Frontal cortex (tissue), 4 donors: ENCODE measurements around the gene OR14I1. TPM values are rescaled to one million over a fixed set of nuclear protein-coding genes. Genes with fewer than 3 reads are reported as not detected.

Experiments
- DNase-seq, 2 donors: peaks; one replicate each; pipeline ENCODE4 v3.0.0; 2012; ENCODE audit warnings: low spot score in 2 of 2
- FAIRE-seq: peaks from 2 replicates; lab custom pipeline; 2012; peaks lifted over from hg19 to GRCh38; lab: Jason Lieb, UNC
- total RNA-seq: library from RNA; depleted of rRNA; stranded (reverse); fragments of >200 nt; gene quantifications from one replicate; pipeline ENCODE4 v1.2.3, GENCODE V29; 2014
- donor health status: control.
- donor health status: control.
- donor health status: control.

OR14I1 gene
- total RNA-seq: not detected

GRCh38 chr1:248702714-248703113 is at the start of gene OR14I1:
Gene OR14I1, minus strand, starts transcription at chr1:248702766.
- FAIRE-seq (no peak), DNase-seq (no peak)

- no peak for FAIRE-seq
- DNase-seq: no peak
Measured at GRCh38 chr1:248751635-248752034, 49.1 kb upstream of the OR14I1 start.

GRCh38 chr1:248751142-248751541 is 48.6 kb upstream of the OR14I1 start:
- no peak for FAIRE-seq
- DNase-seq: no peak

- FAIRE-seq: no peak
- DNase-seq: no peak
Measured at GRCh38 chr1:248750496-248750895, 47.9 kb upstream of the OR14I1 start.

- DNase-seq (peak in 1 of 2 donors; percentile 25), FAIRE-seq (no peak)
Measured at GRCh38 chr1:248748211-248748610, 45.6 kb upstream of the OR14I1 start.

GRCh38 chr1:248740876-248741275 is 38.3 kb upstream of the OR14I1 start:
- FAIRE-seq (no peak), DNase-seq (no peak)

- no peak for FAIRE-seq
- DNase-seq: no peak
Measured at GRCh38 chr1:248739572-248740205, 37.1 kb upstream of the OR14I1 start.

GRCh38 chr1:248737457-248737856 is 34.9 kb upstream of the OR14I1 start:
- DNase-seq (no peak), FAIRE-seq (no peak)

GRCh38 chr1:248736977-248737376 is 34.4 kb upstream of the OR14I1 start:
- DNase-seq (no peak), FAIRE-seq (no peak)

GRCh38 chr1:248733566-248733965 is 31.0 kb upstream of the OR14I1 start:
- no peak for DNase-seq
- FAIRE-seq: no peak

GRCh38 chr1:248730507-248731335 is 28.2 kb upstream of the OR14I1 start:
- FAIRE-seq (no peak), DNase-seq (no peak)

- no peak for DNase-seq
- no peak for FAIRE-seq
Measured at GRCh38 chr1:248714248-248714647, 11.7 kb upstream of the OR14I1 start.

GRCh38 chr1:248710305-248710900 is 7.8 kb upstream of the OR14I1 start:
- no peak for DNase-seq
- FAIRE-seq: no peak

GRCh38 chr1:248704606-248705005 is 2.0 kb upstream of the OR14I1 start:
- FAIRE-seq (no peak), DNase-seq (no peak)

GRCh38 chr1:248703674-248704073 is 1.1 kb upstream of the OR14I1 start:
- FAIRE-seq (no peak), DNase-seq (no peak)

GRCh38 chr1:248699099-248699498 is 3.5 kb downstream of the OR14I1 start:
- no peak for FAIRE-seq
- no peak for DNase-seq

GRCh38 chr1:248697907-248698306 is 4.7 kb downstream of the OR14I1 start:
- no peak for FAIRE-seq
- no peak for DNase-seq

- FAIRE-seq (no peak), DNase-seq (no peak)
Measured at GRCh38 chr1:248696774-248697173, 5.8 kb downstream of the OR14I1 start.

- FAIRE-seq: no peak
Measured at GRCh38 chr1:248696261-248696660, 6.3 kb downstream of the OR14I1 start.

GRCh38 chr1:248695451-248696132 is 7.0 kb downstream of the OR14I1 start:
- DNase-seq (no peak), FAIRE-seq (no peak)

More at GRCh38 chr1:248696261-248696660, 6.3 kb downstream of the OR14I1 start:
- no peak for DNase-seq
